Fibroblast of skin of left quadriceps (primary cell): ENCODE results near the gene PGLYRP2.
A peak's percentile ranks its signal among the peaks of the same experiment; 100 is the strongest.

Experiments
- DNase-seq, 2 experiments: peaks; one replicate each; pipeline ENCODE4 v3.0.0-alpha.2; 2013; ENCODE audit warnings: low read depth in 2 of 2

PGLYRP2 gene

DNA sequence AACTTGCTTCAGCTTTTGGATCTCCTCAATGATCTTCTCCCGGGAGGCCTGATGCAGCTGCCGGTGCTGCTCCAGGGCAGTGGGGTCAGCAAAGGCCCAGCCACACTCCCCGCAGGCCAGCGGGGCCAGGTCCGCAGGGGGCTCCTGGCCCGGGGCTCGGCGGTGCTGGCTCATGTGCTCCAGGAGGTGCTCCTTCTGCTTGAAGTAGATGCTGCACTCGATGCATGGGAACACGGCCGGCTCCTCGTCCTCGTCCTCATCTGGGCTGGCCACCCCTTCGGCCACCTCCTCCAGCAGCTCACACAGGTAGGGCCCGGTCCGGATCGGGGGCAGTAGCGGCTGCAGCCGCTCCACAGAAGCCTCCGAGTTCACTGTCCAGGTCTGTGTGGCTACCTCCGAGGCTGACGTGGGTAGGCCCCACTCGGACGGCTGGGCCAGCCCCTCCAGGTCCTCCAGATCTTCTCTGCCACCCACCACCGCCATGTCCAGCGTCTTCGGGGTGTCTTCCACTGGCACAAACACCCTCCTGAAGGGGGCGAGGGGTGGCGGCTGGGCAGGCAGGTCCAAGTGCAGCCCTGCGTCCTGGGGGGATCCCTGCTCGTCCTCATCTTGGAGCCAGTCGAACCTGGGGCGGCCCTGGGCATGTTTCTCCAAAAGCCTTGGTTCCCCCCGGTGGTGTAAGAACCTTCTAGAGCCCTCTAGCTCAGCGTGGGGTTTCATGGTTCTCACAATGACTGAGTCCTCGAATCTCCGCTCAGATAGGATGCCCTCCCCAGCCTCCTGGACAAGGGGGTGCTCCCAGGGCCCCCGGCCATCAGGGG, 39.3 kb downstream of the PGLYRP2 start:
- DNase-seq = no peak

DNA sequence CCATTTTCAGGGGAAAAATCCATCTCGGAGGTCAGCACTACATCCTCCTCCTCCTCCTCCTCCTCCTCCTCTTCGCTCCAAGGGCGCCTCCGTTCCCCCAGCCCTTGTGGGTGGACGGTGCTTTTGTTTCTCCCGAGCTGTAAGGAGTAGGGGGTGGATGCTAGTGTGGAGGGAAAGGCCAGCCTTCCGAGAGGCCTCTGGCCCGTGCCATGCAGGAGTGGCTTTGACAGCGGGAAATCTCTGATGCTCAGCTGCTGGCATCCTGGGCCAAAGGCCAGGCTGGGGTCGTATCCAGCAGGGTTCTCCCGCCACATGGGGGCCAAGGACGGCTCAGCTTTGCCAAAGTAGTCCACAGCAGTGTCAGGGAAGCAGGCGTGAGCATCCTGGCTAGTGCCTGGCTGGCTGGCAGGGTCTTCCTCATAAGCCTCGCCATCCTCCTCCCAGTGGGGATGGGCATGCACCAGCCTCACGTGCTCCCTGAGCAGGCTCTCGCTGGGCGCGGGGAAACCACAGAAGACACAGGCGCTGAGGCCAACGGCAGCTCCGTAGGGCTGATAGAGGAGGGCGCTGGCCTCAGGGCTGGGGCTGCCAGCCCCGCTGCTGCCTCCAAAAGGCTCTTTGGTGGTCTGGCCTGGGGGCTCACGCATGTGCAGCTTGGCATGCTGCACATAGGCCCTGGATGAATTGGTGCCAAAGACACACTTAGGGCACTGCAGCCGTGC, 40.1 kb downstream of the PGLYRP2 start:
- no peak for DNase-seq

DNA sequence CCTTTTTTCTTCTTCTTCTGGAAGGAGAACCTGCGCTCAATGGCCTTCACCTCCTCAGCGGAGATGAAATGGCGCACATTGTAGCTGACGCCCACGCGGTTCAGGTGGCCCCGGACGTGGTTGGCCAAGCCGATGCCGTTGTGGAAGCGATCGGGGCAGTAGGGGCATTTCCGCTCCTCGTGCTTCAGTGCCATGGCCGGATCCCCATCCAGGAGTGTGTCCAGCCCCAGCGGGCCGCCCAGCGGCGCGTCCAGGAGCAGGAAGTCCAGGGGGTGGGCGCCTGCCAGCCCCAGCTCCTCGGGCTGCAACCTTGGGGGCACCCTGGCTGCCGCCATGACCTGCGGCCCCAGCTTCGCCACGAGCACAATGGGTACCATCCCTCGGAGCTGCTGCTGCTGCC, 40.7 kb downstream of the PGLYRP2 start:
- DNase-seq = no peak

DNA sequence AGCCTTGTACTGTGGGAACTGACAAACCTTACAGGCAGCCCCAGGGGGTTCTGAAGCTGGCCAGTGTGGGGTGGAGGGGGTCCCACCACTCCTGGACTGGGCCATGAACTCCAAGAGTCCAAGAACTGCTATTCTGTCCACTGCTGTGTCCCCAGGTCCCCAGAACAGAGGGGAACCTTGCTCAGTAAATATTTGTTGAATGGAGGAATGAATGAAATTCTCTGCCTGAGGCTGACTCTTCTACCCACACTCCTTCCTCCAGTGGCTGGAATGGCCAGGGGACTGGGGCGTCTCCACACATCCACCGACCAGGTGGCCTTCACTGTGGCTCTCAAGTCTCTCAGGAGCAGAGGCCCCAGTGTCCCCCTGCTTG, 41.2 kb downstream of the PGLYRP2 start:
- DNase-seq = no peak

DNA sequence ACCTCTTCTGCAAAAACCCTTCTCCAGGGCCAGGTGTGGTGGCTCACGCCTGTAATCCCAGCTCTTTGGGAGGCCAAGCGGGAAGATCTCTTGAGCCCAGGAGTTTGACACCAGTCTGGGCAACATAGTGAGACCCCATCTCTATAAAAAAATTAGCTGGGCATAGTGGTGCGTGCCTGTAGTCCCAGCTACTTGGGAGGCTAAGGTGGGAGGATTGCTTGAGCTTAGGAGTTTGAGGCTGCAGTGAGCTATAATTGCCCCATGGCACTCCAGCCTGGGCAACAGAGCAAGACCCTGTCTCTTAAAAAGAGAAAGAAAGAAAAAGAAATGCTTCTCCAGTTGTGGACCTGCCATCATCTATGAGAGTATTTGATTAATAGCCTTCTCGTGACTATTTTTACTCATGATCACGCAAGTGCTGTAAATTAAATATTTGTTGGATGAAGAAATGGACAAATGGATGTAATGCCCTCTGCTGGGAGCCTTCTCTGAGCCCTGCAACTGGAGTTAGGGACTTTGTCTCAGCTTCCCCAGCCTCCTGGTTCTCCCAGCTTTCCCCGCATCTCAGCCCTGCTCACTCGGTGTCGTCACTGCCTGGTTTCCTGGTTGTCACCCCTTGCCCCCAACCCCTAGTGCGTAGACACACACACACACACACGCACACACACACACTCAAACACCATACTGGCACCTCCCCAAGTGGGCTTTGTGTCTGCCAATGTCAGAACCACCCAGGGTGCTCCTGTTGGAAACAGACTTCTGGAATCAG, 41.8 kb downstream of the PGLYRP2 start:
- no peak for DNase-seq

DNA sequence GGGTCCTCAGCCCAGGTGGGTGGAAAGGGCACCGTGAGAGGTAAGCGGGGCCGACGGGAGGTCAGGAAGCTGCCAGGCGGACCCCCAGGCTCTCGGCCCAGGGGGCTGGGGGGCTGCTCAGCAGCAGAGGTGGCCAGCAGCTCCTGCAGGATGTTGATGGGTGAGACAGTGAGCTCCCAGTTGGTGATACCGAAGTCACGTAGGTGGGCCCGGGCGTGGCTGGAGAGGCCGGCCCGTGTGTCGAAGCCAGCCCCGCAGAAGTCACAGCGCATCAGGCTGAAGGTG, 42.5 kb downstream of the PGLYRP2 start:
- DNase-seq = no peak

DNA sequence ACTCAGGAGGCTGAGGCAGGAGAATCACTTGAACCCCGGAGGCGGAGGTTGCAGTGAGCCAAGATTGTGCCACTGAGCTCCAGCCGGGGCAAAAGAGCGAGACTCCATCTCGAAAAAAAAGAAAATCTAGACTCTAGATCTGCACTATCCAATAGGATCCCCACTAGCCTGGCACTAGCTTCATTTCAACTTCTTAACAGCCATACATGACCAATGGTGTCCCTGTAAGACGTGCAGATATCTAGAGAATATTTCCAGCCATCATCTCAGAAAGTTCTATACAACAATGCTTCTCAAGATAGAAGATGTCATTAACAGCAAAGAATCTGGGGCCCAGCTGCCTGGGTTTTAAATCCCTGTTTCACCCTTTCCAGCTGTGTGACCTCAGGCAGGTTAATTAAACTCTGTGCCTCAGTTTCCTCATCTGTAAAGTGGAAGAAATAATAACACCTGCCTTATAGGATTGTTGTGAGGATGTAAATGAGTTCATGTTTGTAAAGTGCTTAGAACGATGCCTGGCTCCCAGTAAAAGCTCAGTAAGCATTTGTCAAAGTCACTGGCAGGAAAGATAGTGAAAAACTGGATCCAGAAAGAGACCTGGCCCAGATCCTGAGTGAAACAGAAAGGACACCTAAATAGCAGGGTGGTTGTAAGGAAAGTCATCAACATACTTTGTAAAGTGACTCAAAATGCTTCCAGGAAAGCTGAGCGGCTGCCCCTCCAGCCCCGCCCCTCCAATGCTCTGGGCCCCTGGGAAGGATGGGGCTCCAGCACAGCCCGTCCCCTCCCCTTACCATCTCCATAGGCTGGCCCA, 43.1 kb downstream of the PGLYRP2 start:
- DNase-seq = no peak

DNA sequence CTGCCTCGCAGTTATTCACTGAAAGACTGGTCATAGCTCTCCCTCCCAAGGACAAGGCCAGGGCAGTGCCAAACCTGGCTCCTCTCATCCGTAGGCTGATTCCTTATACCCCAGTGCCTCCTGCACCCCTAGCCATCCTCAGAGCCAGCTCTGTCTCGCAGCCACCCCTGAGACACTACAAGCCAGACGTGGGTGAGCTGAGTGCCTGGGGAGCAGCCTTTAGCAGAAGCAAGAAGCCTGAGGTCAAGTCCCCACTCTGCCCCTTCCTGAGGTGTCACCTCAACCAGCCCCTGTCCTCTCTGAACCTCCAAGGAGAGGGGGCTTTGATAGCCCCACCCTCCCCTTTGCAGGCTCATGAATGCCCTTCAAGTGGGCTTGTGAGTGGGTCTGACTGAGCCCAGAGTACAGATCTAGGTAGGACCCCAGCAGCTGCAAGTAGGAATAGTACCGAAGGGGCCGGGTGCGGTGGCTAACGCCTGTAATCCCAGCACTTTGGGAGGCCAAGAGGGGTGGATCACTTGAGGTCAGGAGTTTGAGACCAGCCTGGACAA, 45.7 kb downstream of the PGLYRP2 start:
- no peak for DNase-seq

DNA sequence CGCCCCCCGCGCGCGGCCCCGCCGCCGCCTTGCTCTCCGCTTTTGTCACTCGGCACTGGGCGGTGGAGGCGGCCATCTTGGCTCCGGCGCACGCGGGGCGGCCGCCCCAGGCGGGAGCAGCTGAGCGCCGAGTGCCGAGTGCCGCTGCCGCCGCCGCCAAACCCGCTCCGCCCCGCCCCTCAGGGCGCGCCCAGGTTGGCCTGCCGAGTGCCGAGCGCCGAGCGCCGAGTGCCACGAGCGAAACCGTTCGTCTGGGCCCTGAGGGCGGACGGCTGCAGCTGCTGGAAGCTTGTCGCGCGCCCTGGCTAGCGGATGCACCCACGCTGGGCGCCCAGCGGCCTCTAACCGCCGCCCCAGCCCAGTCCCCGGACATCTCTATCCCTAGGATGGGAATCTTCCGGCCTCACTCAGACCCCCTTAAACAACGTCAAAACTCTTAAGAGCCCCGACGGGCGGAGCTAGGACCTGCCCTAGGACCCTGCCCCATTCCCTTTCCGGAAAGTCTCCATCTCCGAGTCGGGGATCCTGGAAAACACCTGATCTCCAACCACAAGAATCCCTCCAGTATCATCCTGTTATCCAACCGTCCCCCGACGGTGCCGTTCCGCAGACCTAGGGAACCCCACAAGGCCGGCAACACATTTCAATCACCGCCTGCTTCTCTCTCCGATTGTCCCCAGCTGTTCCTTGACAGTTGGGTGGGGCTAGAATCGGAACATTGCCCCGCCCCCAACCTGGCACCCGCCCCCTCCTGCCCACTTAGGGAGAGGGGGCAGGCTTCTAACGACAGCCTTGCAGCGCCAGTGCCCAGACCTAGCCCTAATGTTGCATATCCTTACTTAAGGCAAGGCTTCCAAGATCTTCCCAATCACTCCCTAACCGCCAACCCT, 46.4 kb downstream of the PGLYRP2 start:
- DNase-seq = peak; percentile 72 to 80

DNA sequence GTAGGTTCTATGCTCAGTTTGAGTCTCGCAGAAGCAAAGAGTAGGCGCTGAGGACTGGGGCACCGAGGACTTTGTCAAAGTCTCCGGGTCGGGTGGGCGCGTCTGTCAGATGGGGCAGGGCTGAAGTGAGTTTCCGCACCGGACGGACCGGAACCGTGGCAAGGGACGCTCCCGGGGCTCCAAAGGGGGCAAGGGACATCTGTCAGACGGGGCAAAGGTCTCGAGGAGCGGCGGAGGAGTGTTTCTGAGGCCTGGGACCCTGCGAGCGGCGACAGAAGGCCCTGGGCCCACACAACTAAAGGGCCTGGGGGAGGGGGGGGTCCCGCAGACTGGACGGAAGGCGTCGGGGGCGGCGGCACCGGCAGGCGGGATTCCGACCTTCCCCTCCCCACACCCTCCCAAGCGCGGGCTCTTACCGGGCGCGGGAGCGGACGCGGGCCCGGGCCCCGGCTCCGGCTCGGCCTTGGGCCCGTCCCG, 47.2 kb downstream of the PGLYRP2 start:
- DNase-seq = no peak

DNA sequence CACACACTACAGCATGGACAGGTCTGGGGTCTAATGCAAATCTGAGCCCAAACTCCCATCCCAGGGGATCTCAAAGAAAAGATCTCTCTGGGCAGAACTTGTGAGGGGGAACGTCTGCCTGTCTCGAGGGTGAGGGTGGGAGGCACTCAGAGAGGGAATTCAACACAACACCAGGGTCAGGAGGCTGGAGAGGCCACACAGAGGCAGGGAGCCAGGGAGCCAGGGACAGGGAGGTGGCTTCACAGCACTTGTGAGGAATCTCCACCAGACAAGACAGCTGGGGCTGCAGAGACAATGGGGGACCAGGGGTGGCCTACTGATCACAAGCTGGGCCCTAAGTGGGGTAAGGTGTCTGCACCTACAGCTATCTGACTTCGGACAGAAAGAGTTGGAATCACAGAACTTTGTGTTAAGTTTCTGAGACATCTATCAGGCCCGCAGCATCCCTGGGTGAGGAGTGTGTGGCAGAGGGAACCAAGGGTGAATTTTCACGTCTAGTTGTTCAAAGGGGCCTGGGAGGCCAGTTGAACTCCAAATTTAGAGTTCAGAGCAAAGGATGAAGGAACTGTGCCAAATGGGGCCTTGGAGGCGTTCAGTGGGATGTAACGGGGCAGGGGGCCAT, 47.8 kb downstream of the PGLYRP2 start:
- DNase-seq = no peak

DNA sequence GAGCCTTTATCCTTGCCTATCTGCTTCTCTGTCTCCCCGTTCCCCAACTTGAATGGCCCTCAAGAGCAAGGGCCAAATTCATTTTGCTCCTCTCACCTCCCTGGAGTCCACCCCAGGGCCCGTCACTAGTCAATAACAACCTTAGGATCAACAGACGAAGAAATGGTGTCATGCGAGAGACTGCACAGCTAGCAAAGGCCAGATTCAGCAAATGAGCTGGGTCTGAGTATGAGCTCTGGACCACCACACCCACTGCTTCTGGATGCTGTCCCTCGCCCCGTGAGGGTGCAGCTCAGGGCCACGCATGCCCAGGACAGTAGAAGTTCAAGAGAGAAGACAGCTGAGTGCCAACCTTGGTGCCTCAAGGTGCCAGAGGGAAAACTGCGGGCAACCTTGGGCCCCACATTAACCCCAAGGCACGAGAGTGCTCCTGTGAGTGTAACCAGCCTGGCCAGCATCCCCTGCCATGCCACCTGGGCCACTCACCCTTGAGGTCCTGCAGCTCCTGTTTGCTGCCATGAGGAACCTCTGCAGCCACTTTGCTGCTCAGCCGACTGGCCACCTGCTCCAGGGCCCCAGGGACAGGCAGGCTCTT, 48.7 kb downstream of the PGLYRP2 start:
- DNase-seq = no peak

DNA sequence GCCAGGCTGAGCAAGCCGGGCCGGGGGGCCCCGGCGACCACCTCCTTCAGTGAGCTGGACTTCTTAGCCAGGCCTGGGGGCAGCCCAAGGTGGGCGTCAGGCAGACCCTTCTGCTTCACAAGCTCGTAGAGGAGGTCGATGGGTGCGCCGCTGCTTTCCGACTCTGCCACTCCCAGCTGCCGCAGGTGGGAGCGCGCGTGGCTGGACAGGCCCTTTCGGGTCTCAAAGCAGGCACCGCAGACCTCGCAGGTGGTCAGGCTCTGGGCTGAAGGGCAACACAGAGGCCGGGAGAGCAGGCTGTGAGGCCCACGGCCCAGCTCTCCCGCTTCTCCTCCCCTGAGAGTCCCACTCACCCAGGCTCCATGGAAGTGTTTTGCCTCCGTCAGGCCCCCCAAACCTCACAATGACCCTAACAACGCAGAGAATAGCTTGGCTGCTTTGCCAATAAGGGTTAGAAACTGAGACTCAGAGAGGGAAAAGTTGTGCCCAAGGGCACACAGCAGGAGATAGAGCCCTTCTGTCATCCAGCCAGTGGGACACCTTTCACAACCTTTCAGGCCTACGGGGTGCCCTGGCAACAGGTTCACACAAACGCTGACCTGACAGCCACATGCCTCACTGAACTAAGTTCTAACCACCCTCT, 49.4 kb downstream of the PGLYRP2 start:
- DNase-seq = no peak

DNA sequence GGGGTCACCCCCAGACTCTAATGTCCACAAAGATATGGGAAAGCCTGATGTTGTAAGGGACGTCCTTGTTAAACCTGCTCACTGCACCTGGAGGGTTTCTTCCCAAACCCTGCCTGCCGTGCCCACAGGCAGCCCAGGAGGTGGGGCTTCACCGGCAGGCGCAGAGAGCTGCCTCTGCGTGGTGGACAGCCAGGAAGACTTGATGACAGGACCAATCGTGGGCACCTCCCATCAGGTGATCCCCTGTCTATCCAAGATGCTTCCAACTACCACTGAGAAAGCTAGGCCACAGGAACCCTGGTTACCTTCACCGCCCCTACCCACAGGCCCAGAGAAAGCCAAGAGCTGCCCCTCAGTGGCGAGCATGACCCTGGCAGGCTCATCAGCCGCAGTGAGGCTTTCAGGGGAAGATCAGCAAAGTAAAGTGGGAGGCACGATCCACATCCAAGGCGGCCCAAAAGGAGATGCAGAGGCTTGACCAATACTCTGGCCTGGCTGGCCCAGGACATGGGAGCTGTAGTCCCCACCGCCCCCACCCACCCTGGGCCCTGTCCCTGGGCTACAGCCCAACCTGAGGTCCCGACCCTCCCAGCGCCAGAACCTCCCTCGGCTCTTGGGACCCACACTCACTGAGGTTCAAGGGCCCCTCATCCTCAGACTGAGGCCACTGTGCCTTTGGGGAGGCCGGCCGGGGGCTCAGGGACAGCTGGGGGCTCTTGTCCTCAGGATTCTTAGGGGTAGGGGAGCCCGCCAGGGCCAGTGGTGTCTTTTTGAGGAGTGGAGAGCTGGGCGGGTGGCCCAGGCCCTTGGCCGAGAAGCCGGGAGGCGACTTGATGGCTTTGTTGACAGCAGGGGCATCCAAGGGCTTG, 50.1 kb downstream of the PGLYRP2 start:
- no peak for DNase-seq

DNA sequence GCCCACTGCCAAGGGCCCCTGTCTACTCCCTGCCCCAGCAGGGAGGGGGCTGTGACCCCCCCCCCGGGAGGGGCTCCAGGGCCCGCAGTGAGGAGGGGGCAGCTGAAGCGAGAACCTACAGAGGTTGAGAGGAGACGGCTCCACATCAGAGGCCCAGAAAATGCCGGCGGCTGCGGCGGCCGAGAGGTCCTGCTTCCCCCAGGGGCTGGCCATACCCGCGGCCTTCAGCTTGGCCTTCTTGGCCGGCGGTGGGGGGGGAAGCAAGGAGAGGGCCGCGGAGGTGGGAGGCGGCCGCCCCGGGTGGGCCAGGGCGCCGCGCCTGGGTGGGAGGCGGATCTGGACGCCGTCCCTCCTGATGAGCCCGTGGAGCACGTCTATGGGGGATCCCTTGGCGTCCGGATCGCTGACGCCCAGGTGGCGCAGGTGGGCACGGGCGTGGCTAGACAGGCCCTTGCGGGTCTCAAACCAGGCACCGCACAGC, 51.3 kb downstream of the PGLYRP2 start:
- DNase-seq = no peak

DNA sequence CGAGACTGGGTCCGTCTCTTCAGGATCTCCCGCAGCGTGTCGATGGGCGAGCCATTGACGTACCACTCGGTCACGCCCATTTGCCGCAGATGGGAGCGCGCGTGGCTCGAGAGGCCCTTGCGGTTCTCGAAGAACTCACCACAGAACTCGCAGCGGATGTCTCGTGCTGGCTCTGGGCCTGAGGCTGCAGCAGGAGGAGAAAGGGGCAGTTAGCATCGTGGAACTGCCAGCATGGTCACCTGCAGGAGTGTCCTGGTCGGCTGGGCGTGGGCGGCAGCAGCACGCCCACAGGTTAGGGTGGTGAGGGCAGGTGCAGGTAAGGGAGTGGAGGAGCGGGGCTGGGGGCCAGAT, 52.0 kb downstream of the PGLYRP2 start:
- no peak for DNase-seq

DNA sequence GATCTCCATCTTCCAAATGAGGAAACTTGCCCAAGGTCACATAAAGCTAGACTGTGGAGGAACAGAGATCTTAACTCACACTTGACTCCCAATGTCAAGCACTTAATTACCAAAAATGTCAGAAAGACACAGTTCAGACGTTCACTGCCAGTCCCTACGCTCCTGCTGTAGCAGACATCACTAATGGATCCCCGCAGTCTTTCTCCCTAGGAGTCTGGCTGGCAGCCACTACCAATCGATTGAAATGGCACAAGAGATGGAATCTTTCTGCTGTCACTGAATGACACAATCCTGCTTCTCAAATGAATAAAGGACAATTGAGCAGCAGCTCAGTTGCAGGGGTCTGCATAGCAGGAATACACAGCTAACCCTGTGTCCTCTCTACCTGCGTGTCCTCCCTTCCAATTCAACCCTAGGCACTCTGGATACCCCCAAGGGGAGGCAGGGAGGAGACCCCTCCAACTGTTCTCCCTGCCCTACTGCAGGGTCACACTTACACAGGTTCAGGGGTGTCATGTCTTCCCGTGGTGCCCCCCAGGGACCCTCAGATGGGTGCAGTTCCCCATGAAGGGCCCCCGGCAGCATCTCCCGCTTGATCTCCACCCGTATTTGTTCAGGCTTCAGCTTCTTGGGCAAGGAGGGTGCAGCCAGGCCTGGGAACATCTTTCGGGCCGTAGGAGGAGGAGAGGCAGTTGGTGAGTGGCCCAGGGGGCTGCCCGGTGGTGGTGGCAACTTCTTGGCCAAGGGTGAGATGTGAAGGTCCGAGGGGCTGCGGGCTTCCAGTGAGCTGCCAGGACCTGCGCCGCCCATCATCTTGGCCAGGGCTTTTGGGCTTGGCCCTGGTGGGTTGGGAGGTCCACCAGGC, 52.6 kb downstream of the PGLYRP2 start:
- no peak for DNase-seq
